GM12801 (cell line): ENCODE measurements around the gene SMIM32.

Source experiments
- TF ChIP-seq, protein P1 (sequence below): IDR thresholded peaks from one replicate; pipeline ENCODE4 v1.5.1; 2011; ENCODE audit warnings: control low read depth; ENCODE audit not compliant: insufficient read length; ENCODE audit errors: extremely low read depth

Gene SMIM32

DNA sequence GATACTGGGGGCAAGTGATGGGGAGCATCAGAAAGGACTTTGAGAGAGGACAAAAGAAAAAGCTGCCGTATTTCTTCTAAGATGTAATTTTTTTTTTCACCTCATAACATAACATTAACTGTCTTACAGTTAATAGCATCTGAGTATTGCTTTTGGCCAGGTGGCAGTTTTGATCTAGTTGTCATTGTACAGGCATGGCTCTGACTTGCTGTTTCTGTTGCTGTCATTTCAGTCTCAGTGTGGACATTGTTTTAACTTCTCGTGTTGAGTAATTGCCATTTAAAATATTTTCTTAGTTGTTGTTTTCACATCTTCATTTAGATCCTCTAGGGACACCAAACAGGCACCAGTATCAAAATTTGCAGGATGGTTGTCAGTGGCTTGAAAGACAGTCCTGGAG, 47.9 kb downstream of the SMIM32 start:
- TF ChIP-seq, protein P1, sequence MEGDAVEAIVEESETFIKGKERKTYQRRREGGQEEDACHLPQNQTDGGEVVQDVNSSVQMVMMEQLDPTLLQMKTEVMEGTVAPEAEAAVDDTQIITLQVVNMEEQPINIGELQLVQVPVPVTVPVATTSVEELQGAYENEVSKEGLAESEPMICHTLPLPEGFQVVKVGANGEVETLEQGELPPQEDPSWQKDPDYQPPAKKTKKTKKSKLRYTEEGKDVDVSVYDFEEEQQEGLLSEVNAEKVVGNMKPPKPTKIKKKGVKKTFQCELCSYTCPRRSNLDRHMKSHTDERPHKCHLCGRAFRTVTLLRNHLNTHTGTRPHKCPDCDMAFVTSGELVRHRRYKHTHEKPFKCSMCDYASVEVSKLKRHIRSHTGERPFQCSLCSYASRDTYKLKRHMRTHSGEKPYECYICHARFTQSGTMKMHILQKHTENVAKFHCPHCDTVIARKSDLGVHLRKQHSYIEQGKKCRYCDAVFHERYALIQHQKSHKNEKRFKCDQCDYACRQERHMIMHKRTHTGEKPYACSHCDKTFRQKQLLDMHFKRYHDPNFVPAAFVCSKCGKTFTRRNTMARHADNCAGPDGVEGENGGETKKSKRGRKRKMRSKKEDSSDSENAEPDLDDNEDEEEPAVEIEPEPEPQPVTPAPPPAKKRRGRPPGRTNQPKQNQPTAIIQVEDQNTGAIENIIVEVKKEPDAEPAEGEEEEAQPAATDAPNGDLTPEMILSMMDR, result no peak

DNA sequence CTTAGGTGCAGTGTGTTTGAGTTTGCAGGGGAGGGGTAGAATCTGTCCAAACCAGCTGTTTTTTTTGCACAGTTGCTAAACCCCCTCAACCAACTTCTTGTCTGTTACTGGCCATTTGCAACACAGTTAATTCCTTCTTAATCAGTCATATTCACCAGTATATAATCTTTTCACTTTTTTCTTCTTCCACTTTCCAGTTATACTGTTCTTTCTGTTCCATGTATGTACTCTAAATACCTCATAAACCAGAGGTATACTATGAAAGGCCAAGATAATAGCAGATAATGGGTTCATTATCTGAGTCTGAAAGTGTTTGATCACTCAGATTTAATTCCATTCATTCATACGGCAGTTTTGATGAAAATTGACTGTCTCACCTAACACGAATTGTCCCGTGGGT, 49.2 kb downstream of the SMIM32 start:
- TF ChIP-seq, protein P1, result no peak

DNA sequence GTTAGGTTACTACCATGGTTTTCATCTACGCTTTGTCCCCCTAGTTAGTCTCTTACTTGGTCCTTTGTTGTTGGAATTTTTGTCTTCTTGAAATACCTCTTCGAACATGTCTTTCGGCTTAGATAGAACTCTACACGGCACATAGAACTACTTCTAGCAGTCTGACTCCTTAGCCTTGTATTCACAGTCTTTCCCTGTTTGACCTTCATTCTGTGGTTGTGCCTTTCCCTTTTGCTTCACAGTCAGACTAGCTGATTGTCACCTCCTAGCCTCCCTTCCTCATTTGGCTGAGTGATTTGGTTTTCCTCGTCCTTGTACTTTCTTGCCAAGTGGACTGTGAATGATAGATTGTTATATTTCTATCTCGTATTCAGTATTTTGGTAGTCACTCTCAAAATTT, 49.6 kb downstream of the SMIM32 start:
- TF ChIP-seq, protein P1, result no peak

DNA sequence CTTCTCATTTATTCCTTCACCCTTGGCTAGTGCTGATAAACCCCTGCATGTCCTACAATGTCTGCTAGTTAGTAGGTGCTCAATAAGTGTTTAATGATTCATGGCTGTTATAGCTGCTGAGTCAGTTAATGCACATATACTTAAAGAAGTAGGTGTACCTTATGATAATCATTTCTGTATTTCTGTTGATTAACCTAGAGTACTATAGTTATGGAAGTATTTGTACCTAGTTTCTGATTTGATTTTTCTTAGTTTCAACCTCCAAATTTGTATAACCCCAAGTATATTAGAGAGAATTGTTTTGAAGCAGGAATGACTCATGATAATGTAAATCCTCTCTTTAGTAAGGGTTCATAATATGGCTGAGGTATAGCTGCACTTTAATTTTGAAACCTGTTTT, 51.4 kb downstream of the SMIM32 start:
- TF ChIP-seq, protein P1, result no peak
